Measurements from ENCODE around the gene CCDC106. TPM values are rescaled to one million over a fixed set of nuclear protein-coding genes. Genes with fewer than 3 reads are reported as not detected.

Gene CCDC106
- total RNA-seq, 1 experiment from 2014 or later, result 19.9 TPM

GRCh38 chr19:55681131-55682092, 33.4 kb downstream of the CCDC106 start:
- H3K27me3 Mint-ChIP-seq (ENCODE audit: low read depth), result no peaks in the 10 kb centered on the region
- Histone ChIP-seq H2BK20ac (ENCODE audit: low read depth, low read length, poor library complexity, severe bottlenecking) (no peak overlapping the region), H2AK5ac (ENCODE audit: insufficient read length, low read length) (no peak overlapping the region), H2BK5ac (ENCODE audit: insufficient read length, low read length) (no peak overlapping the region), H2BK12ac (ENCODE audit: insufficient read length, low read depth, low read length) (no peak overlapping the region), H3K79me2 (ENCODE audit: insufficient read depth, low read length) (peaks cover 9% of the 10 kb centered on the region; the same call in 1 of the 2 replicates), H3K4me1 (ENCODE audit: insufficient read depth, low read length) (no peaks in the 10 kb centered on the region), H3K27ac (ENCODE audit: insufficient read length, low read depth, low read length) (no peak overlapping the region), H2AFZ (ENCODE audit: low read length) (no peak overlapping the region), H4K91ac (ENCODE audit: insufficient read length, low read depth, low read length) (no peak overlapping the region), H3K4me2 (ENCODE audit: insufficient read depth, insufficient read length, low read length) (no peak overlapping the region), H4K5ac (ENCODE audit: insufficient read length, low read depth, low read length) (no peak overlapping the region), H3K9ac (ENCODE audit: extremely low read depth, insufficient read length, low read length) (no peak overlapping the region), H3K14ac (ENCODE audit: insufficient read depth, low read length) (no peak overlapping the region), H4K8ac (replicated peaks; ENCODE audit: insufficient read length, low read depth, low read length) (no peak overlapping the region), H2BK120ac (ENCODE audit: low read depth, low read length, poor library complexity, severe bottlenecking) (no peak overlapping the region), H3K4ac (ENCODE audit: low read depth, low read length) (no peak overlapping the region), H3K79me1 (ENCODE audit: insufficient read depth, low read depth, low read length, poor library complexity, severe bottlenecking) (peaks cover 11% of the 10 kb centered on the region), H3T11ph (ENCODE audit: low read length) (no peak overlapping the region), H3K56ac (ENCODE audit: insufficient read length, low read depth, low read length) (no peak overlapping the region), H3K27me3 (ENCODE audit: insufficient read depth, low read length) (no peaks in the 10 kb centered on the region), H4K20me1 (ENCODE audit: control insufficient read depth, insufficient read depth, insufficient read length) (no peaks in the 10 kb centered on the region), H2BK15ac (ENCODE audit: low read depth, low read length) (no peak overlapping the region), H3K9me3 (ENCODE audit: control insufficient read depth, low read depth, low read length) (no peaks in the 10 kb centered on the region), H3K23me2 (ENCODE audit: insufficient read length, low read depth, low read length, poor library complexity, severe bottlenecking) (no peaks in the 10 kb centered on the region), H3K23ac (ENCODE audit: insufficient read length, low read depth, low read length) (no peak overlapping the region), H3K18ac (ENCODE audit: insufficient read length, low read depth, low read length) (no peak overlapping the region)
- no peak for DNase-seq
- TF ChIP-seq CTCF (conservative IDR thresholded peaks at IDR 0.05), result no peak
- H3K9me3 Mint-ChIP-seq, result no peaks in the 10 kb centered on the region; a peak in 1 of 5 replicates
- no CpG with 5 or more reads among the region's 9 CpGs for WGBS (ENCODE audit: extremely low coverage, insufficient read length, low lambda C conversion rate)
- H3K27ac Mint-ChIP-seq, result no peak overlapping the region
- H3K4me1 Mint-ChIP-seq, result peaks cover 4 to 7% of the 10 kb centered on the region in 2 experiments
- peaks cover 26 to 65% (median 58%) of the 10 kb centered on the region in 3 experiments for H3K36me3 Mint-ChIP-seq (ENCODE audit: insufficient read depth in 1 of 3, low read depth in 3 of 3)
- no peak overlapping the region for H3K4me3 Mint-ChIP-seq

Measured in H9 (cell line).